Measurements from ENCODE around the gene TTC7B.

TTC7B gene

GRCh38 chr14:90699016-90699415 lies 117.2 kb downstream of the TTC7B start:
- FAIRE-seq: no peak

DNA sequence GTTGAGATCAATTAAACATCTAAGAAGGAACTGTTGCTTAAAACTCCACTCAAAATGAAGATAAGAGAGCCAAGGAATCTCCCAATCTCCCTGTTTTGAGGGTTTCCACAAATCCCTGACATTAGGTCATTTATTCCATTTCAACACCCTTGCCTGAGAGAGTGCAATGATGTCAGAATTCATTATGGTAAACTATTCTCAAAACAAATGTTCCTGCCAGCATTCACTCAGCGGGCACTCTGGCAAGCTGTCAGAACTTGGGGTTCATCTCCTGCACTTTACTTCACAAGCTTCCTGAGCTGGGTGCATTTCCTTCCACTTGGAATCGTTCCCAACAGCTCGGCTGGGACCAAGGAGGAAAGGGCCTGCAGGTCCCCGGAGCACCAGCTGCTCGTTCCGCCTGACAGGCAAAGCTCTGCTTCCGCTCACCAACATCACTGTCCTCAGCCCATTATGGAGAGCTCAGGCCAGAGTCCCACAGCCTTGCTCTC lies 117.8 kb downstream of the TTC7B start:
- FAIRE-seq: no peak

- no peak for FAIRE-seq
Measured at GRCh38 chr14:90697577-90698206, 118.5 kb downstream of the TTC7B start.

GRCh38 chr14:90697132-90697531 lies 119.1 kb downstream of the TTC7B start:
- FAIRE-seq: no peak

DNA sequence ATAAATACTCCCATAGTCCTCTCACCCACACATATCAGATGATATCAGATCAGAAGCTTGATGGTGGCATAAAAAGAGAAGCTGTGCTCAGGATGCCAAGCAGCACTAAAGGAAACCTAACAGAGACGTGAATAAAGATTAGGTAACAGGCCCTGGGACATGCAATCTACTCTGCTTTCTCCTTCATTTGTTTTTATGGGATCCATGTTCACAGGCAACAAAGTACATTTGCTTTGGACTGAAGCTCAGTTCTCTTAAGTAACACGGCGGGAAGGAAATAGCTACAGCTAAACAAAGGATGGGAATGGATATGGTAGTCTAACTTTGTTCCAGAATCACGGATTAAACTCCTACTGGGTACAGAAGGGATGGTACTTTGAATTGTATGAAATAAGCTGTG lies 119.5 kb downstream of the TTC7B start:
- no peak for FAIRE-seq

DNA sequence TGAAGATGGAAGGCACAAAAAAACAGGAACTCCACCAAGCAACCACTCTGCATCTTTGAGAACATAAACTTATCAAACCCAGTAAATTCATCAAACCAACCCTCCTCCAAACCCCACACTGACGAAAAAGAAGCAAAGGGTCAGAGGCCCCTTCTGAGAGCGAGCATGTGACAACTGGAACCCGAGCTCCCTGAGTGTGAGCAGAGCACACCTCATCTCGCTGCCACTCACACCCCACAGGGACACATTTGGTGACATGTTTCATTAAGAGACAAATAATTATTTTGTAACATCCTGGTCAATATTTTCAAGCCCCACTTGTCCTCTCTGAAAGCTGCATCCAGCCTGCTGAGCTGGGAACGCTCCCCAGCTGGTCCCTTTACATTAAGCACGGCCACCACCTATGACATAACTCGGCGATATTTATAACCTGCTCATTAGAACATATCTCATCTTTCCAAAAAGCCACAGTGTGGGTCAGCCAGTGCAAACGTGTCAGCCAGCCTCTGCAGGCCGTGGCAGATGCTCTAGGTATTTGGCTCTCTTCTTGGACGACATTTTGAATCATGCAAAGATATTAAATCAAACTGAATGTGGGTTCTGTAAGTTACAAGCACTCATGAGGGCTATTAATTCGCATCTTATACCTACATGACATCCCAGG lies 120.1 kb downstream of the TTC7B start:
- no peak for FAIRE-seq

DNA sequence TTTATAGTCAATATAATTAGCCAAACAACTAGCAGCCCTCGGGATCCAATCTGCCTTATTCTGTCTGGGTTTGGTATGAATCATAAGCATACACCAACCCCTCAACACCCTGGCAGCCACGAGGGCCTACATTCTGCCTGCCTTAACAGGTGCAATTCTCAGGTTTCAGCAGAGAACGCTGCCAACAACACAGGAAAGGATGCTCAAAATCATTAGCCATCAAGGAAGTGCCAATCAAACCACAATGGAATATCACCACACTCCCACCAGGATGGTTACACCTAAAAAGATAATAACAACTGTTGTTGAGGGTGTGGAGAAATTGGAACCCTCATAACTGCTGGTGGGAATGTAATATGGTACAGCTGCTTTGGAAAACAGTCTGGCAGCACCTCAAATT lies 122.8 kb downstream of the TTC7B start:
- FAIRE-seq: no peak

DNA sequence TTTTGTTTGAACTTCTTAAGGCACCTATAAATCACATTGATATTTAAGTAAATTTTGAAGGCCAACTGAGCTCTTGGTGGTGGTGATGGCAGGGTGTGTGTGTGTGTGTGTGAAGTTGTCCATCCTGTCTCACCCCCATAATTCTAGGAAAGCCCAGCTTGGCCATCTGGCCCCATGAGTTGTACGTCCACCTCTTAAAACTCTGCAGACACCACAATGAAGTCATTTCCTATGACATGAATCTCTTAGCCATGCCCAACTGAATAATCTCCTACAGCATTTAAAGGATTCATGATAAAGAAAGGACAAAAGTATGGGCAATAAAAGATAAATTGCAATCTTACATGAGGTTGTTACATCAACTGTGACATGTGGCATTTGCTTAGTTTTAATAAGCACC lies 123.4 kb downstream of the TTC7B start:
- FAIRE-seq: no peak

DNA sequence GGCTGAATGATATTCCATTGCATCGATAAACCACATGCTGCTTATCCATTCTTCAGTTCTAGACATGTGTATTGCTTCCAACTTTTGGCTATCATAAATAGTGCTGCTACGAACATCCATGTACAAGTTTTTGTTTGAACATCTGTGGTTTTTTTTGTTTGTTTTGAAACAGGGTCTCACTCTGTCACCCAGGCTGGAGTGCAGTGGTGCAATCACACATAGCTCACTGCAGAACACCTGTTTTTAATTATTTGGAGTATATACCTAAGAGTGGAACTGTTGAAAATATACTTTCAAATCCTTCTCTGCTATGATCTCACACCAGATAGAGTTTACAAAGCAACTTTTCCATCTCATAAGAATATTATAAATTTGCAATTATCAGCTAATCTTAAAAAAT lies 124.2 kb downstream of the TTC7B start:
- no peak for FAIRE-seq

DNA sequence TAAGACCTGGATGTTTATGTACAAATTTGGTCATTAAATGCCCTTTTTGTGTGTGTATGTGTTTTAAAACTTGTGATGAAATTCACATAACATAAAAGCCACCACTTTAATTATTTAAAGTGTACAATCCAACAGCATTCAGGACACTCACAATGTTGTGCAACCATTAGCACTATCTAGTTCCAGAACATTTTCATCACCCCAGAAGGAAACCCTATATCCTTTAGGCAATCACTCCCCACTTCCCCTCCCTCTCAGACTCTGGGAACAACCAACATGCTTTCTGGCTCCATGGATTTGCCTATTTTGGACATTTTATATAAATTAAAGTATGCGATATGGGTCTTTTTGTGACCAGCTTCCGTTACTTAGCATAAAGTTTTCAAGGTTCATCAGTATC lies 124.6 kb downstream of the TTC7B start:
- no peak for FAIRE-seq

DNA sequence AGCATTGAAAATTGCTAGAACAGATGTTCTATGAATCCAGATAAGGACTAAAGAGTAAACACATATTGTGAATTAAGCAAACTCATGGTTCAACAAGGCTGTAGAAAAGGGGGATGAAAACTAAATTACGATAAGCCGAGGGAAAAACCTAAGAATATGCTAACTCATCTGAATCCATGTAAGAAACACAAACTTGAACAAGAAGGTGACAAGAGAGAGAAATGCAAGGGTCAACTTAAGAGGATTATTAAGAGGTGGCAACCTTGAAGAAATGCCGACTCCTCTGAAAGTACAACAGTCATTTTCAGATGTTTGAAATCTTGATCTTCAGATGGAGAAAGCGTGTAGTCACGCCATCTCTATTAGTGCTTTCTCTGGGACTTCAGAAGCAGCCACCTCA lies 128.6 kb downstream of the TTC7B start:
- no peak for FAIRE-seq

DNA sequence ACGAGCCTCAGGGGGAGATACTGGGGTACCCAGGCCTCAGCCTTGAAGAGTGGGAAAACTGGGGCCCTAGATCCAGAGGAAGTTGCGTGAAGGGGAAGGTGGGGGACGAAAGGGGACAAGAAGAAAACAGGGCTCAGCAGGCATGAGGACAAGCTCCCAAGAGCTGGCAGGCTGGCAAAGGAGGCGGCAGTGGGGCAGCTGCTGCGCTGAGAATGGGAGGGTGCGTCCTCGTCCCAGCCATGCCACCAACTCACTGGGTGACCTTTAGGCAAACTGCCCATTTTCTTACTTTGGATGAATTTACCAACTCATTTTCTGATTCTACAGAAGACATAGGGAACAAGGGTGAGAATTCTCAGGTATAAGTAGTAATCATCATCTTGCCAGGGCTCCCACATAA lies 133.6 kb downstream of the TTC7B start:
- FAIRE-seq: no peak

DNA sequence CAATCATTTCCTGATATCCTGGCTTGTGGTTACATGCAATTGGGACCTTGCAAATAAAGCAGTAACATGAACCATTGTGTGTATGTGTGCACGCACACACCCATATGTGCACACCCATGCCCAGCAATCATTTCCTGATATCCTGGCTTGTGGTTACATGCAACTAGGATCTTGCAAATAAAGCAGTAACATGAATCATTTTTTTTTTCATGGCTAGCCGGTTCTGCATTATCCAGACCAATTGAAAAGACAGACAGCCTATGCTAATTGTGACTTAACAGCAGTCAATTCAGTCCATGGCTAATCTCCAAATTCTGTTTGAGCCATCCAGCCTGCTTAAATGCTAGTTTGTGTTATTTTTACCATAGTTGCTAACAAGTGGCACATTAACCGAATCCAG lies 134.3 kb downstream of the TTC7B start:
- FAIRE-seq: no peak

DNA sequence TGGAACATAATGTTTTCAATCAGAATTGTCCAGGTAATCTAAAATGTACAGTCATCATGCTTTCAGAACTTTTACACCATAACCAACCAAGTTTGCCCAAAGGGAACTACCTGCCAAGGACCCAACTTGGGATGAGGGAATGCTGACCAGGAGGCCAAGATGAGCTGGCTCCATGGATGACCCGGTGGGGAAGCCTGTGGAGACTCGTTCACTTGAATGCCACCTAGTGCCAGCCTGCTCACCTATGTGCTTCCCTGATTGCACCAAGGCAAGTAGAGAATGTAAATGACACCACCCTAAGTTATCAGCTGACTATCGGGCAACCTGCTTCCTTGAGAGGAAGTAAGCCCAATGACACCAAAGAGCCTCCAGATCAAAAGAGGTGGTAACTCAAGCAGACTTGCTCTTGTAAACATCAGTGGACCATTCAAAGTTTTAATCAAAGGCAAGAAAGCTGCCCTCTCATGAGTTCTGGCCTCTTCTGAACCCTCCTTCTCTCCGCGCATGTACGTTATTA lies 137.3 kb downstream of the TTC7B start:
- no peak for FAIRE-seq

- no peak for FAIRE-seq
Measured at GRCh38 chr14:90678420-90678819, 137.8 kb downstream of the TTC7B start.

- no peak for FAIRE-seq
Measured at GRCh38 chr14:90677484-90678050, 138.7 kb downstream of the TTC7B start.

- FAIRE-seq: no peak
Measured at GRCh38 chr14:90676912-90677311, 139.3 kb downstream of the TTC7B start.

GRCh38 chr14:90676356-90676755 lies 139.9 kb downstream of the TTC7B start:
- FAIRE-seq: no peak

- FAIRE-seq: no peak
Measured at GRCh38 chr14:90675399-90675798, 140.8 kb downstream of the TTC7B start.

DNA sequence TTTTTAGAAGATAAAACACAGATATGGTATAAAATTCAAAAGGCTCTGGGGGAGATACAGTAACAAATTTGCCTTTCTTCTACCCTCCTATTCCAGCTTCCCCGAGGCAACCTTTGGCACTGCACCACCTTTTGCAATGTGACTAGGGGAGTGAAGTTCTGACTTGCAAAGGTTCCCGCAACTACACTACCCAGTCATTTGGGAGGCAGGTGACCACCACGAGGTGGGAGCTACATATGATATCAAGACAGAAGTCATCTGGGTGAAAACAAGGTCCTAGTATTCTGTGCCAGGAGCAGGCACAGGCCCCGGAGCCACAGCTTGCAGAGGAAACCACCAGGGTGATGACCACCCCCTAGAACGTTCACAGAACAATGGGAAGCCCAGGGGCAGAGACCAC lies 141.5 kb downstream of the TTC7B start:
- FAIRE-seq: no peak

GRCh38 chr14:90674043-90674670 lies 142.1 kb downstream of the TTC7B start:
- FAIRE-seq: no peak

DNA sequence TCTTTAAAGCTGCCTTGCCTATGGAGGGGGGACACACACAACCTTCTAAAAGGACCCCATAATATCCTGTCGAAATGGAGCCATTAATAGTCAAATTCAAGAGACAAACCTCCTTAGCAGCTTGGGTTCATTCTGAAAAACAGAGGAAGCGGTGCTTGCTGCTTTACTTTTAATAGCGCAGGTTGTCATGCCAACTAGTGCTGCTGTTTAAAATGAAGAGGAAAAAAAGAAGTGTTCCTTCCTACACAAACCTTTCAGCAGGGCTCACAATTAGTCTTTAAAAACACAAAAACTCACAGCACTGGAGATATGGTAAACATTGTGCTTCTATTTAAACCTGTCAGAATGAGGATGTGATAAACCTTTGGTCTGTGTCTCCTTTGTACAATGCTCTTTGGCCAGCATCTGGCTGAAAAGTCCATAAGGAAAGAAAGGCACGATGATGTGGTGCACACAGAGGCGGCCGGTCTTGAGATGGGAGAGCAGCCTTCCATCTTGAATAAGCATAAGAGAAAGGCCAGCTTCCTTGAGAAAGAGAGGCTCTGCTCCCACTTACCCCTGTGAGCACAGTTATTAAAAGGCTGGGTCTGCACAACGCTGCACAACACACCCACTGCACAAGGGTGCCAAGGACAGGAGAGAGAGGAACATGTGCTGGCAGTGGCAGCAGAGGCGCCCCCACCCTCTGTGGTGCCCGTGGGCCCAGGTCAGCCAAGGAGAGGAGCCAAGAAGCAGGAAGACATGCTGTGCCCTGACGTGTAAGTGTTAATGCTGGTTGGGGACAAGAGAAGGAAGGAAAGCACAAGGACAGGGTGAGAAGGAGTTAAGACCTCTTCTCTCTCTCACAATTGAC lies 144.6 kb downstream of the TTC7B start:
- FAIRE-seq: no peak

GRCh38 chr14:90669731-90670130 lies 146.5 kb downstream of the TTC7B start:
- no peak for FAIRE-seq

All from colon (tissue), 2 donors.